Measurements from ENCODE around the gene THBS2. TPM values are rescaled to one million over a fixed set of nuclear protein-coding genes. Genes with fewer than 3 reads are reported as not detected.
A peak's percentile ranks its signal among the peaks of the same experiment; 100 is the strongest.

Gene THBS2
- total and polyA plus RNA-seq, 2 of the 4 experiments (the other 2 are of a cell fraction), result 97.3 to 113 TPM

- Histone ChIP-seq H4K5ac (ENCODE audit: low read depth, low read length) (peak overlapping the region; percentile 80), H2AK9ac (replicated peaks; ENCODE audit: low read depth, low read length, poor library complexity) (peak overlapping the region; percentile 89), H3K56ac (ENCODE audit: extremely low read depth, insufficient read depth, low read length) (no peak overlapping the region), H2AK5ac (ENCODE audit: low read depth, low read length) (peak overlapping the region; percentile 87), H2BK120ac (ENCODE audit: low read depth, low read length) (peak overlapping the region; percentile 87), H3K9me1 (ENCODE audit: insufficient read depth, low read length) (peaks cover 3% of the 10 kb centered on the region; the same call in 1 of the 2 replicates), H3K27ac (ENCODE audit: insufficient read depth, low read length) (peak overlapping the region; percentile 10; the same call in 1 of the 2 replicates), H2BK15ac (ENCODE audit: low read depth, low read length) (peak overlapping the region; percentile 52; the same call in 2 of the 3 replicates), H3K9me3 (ENCODE audit: control insufficient read depth, insufficient read depth, low read length) (no peaks in the 10 kb centered on the region), H4K91ac (ENCODE audit: insufficient read depth, low read depth, low read length) (peak overlapping the region; percentile 71), H3K14ac (replicated peaks; ENCODE audit: low read depth, low read length) (peak overlapping the region; percentile 81), H3K4ac (ENCODE audit: low read depth, low read length) (peak overlapping the region; percentile 90), H3K36me3 (ENCODE audit: control insufficient read depth, insufficient read depth, low read length) (no peaks in the 10 kb centered on the region), H3K4me3 (ENCODE audit: insufficient read depth, low read depth, low read length) (no peak overlapping the region), H4K8ac (ENCODE audit: low read depth in 2 of 2, low read length in 2 of 2) (peak overlapping the region; percentile 82 to 89), H2AFZ (replicated peaks; ENCODE audit: low read length, poor library complexity) (peak overlapping the region; percentile 4), H2BK5ac (ENCODE audit: low read depth, low read length, poor library complexity, severe bottlenecking) (peak overlapping the region; percentile 74), H3K79me1 (ENCODE audit: low read depth in 1 of 2, low read length in 2 of 2) (peaks cover 10 to 31% of the 10 kb centered on the region in 2 experiments; a peak in 3 of 4 replicates), H3K4me2 (ENCODE audit: low read depth, low read length) (no peak overlapping the region), H3K9ac (ENCODE audit: low read depth, low read length) (no peak overlapping the region), H4K20me1 (ENCODE audit: insufficient read depth, low read length) (no peaks in the 10 kb centered on the region), H3K4me1 (ENCODE audit: control insufficient read depth, insufficient read depth, low read length) (peaks cover 12% of the 10 kb centered on the region), H3K23ac (ENCODE audit: low read depth, low read length) (peak overlapping the region; percentile 38; the same call in 1 of the 2 replicates), H2BK20ac (ENCODE audit: low read depth, low read length) (peak overlapping the region; percentile 92), H3K18ac (ENCODE audit: low read depth, low read length) (peak overlapping the region; percentile 77; the same call in 1 of the 2 replicates), H3K27me3 (ENCODE audit: control insufficient read depth, insufficient read depth, low read length) (no peaks in the 10 kb centered on the region)
- in situ Hi-C loops (cut with MboI; ENCODE audit: low sequenced_read_pairs), result no loop called here
- TF ChIP-seq MAZ (IDR thresholded peaks at IDR 0.05; ENCODE audit: borderline replicate concordance, low read depth, low read length), result no peak
- TF ChIP-seq RCOR1 (IDR thresholded peaks at IDR 0.05; ENCODE audit: insufficient replicate concordance, low read length), result no peak
- TF ChIP-seq MAFK (IDR thresholded peaks at IDR 0.05; ENCODE audit: low read depth, low read length), result no peak
- no peak for TF ChIP-seq NFE2L2 (IDR thresholded peaks at IDR 0.05; ENCODE audit: low read depth, low read length)
- TF ChIP-seq CHD1 (IDR thresholded peaks at IDR 0.05; ENCODE audit: low read depth, low read length), result no peak
- TF ChIP-seq RFX5 (IDR thresholded peaks at IDR 0.05; ENCODE audit: low read depth, low read length), result no peak
- no peak for TF ChIP-seq POLR2A (IDR thresholded peaks at IDR 0.05; ENCODE audit: low read depth, low read length)
- no peak for TF ChIP-seq BHLHE40 (IDR thresholded peaks at IDR 0.05; ENCODE audit: low read depth, low read length)
- no peak for TF ChIP-seq RAD21 (IDR thresholded peaks at IDR 0.05; ENCODE audit: low read length)
- no peak for TF ChIP-seq CTCF (conservative IDR thresholded peaks at IDR 0.05; ENCODE audit: low read depth, low read length)
- no peak for TF ChIP-seq MXI1 (IDR thresholded peaks at IDR 0.05; ENCODE audit: borderline replicate concordance, low read depth, low read length)
- no peak for TF ChIP-seq SMC3 (IDR thresholded peaks at IDR 0.05; ENCODE audit: low read depth, low read length)
- TF ChIP-seq, protein P1, sequence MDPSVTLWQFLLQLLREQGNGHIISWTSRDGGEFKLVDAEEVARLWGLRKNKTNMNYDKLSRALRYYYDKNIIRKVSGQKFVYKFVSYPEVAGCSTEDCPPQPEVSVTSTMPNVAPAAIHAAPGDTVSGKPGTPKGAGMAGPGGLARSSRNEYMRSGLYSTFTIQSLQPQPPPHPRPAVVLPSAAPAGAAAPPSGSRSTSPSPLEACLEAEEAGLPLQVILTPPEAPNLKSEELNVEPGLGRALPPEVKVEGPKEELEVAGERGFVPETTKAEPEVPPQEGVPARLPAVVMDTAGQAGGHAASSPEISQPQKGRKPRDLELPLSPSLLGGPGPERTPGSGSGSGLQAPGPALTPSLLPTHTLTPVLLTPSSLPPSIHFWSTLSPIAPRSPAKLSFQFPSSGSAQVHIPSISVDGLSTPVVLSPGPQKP (IDR thresholded peaks at IDR 0.05; ENCODE audit: borderline replicate concordance, low read depth, low read length), result no peak
- no peak for TF ChIP-seq USF2 (IDR thresholded peaks at IDR 0.05; ENCODE audit: low read depth, low read length)
- no peak for TF ChIP-seq FOS (IDR thresholded peaks at IDR 0.05; ENCODE audit: low read depth, low read length)
- TF ChIP-seq CEBPB (IDR thresholded peaks at IDR 0.05; ENCODE audit: low read depth, low read length), result no peak
- ATAC-seq (ENCODE audit: low read depth) (peak; percentile 37), DNase-seq (peak; percentile 55)
- 83% methylated on average over 3 of the region's 12 CpGs; no CpG with 5 or more reads in 1 of the 2 experiments for WGBS, 2 experiments (ENCODE audit: extremely low coverage in 2 of 2, insufficient read length in 1 of 2)
- dilution Hi-C loops (cut with HindIII; ENCODE audit: low sequenced_read_pairs, unreplicated experiment), result no loop called here
- CTCF ChIA-PET, result no interaction called here
- intact Hi-C loops (cut with micrococcal nuclease), result no loop called here
- POLR2A ChIA-PET (ENCODE audit: unreplicated experiment), result no interaction called here
- no TSS peak for BruUV-seq (replicated peaks)
Observed at GRCh38 chr6:169172456-169172855, 81.2 kb downstream of the THBS2 start.
